ENCODE measurements around the gene MCM6.
"Not testable (repeated sequence)": the region's sequence is repeated elsewhere in the genome, so short reads cannot be mapped to it uniquely, and the experiment has no call there.

Gene MCM6

DNA sequence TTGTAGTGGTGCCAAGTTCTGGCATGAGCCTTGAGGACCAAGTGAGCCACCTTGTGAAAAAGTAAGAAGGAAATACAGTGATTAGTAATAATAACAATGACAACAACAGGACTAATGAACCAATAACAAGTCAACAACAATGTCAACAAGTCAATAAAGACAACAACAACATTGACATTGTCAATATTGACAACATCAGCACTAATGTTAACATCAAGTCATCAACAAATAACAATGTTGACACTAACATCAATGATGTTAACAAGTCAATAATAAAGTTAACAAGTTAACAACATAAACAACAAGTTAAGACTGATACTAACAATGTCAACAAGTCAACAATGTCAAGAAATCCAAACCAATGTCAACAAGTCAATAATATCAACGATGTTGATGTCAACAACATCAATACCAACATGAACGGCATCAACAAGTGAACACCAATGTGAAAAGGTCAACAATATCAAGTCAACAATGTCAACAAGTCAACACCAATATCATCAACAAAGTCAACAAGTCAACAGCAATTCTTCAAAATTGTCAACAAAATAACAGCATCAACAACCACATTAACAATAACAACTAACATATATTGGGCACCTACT, 63.2 kb downstream of the MCM6 start:
- H3K36me3 ChIP-seq (ENCODE audit: control insufficient read depth in 5 of 5, insufficient read depth in 5 of 5, low read length in 5 of 5) = no peaks in the 10 kb centered on the region
- H3K9ac ChIP-seq (ENCODE audit: low read length in 5 of 5) = no peak overlapping the region
- no peaks in the 10 kb centered on the region for H3K27me3 ChIP-seq (ENCODE audit: control insufficient read depth in 5 of 5, insufficient read depth in 4 of 5, low read length in 5 of 5)
- H3K9me3 ChIP-seq (ENCODE audit: control insufficient read depth in 5 of 5, low read length in 5 of 5) = peaks cover 0 to 3% (median 0%) of the 10 kb centered on the region in 5 donors
- H3K4me3 ChIP-seq (ENCODE audit: low read depth in 1 of 5, low read length in 5 of 5) = no peak overlapping the region
- no peak overlapping the region for H3K27ac ChIP-seq (ENCODE audit: low read depth, low read length)
- H3K4me1 ChIP-seq (ENCODE audit: control insufficient read depth in 5 of 5, insufficient read depth in 5 of 5, low read length in 5 of 5) = no peaks in the 10 kb centered on the region

DNA sequence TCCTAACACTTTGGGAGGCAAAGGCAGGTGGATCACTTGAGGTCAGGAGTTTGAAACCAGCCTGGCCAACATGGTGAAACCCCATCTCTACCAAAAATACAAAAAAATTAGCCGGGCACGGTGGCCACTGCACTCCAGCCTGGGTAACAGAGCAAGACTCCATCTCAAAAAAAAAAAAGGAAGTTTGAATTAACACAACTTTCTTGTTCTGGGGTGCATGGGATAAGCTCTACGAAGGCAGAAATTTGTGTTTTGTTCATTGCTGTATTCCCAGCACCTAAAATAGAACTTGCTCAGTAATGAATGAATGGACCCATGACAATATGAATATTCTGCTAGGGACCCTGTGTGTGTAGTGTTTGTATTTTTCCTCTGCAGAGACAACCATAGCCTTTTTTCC, 68.4 kb downstream of the MCM6 start:
- H3K27ac ChIP-seq (ENCODE audit: low read depth, low read length); H3K4me1 ChIP-seq (ENCODE audit: control insufficient read depth in 5 of 5, insufficient read depth in 5 of 5, low read length in 5 of 5); H3K4me3 ChIP-seq (ENCODE audit: low read depth in 1 of 5, low read length in 5 of 5); H3K27me3 ChIP-seq (ENCODE audit: control insufficient read depth in 5 of 5, insufficient read depth in 4 of 5, low read length in 5 of 5); H3K36me3 ChIP-seq (ENCODE audit: control insufficient read depth in 5 of 5, insufficient read depth in 5 of 5, low read length in 5 of 5); H3K9me3 ChIP-seq (ENCODE audit: control insufficient read depth in 5 of 5, low read length in 5 of 5); H3K9ac ChIP-seq (ENCODE audit: low read length in 5 of 5): not testable (repeated sequence)

DNA sequence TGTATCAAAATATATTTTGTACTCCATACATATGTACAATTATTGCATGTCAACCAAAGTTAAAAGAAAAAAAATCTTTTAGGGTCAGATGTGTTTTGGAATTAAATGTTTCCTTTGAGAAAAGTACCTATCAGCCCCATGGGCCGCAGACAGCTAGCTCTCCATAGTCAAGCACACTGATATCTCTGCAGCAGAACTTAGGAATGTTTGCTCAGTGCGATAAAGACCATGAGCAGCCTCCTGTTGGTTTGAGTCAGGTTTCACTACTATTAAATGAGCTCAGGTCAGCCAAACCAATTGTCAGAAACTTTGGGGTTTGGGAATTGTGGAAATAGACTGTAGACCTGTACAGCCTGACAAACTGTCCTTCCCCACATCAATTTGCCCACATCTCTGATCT, 73.0 kb downstream of the MCM6 start:
- Histone ChIP-seq H3K4me3 (ENCODE audit: low read depth in 1 of 5, low read length in 5 of 5) (no peak overlapping the region), H3K4me1 (ENCODE audit: control insufficient read depth in 5 of 5, insufficient read depth in 5 of 5, low read length in 5 of 5) (peaks cover 0 to 4% (median 0%) of the 10 kb centered on the region in 5 donors), H3K27me3 (ENCODE audit: control insufficient read depth in 5 of 5, insufficient read depth in 4 of 5, low read length in 5 of 5) (no peaks in the 10 kb centered on the region), H3K9me3 (ENCODE audit: control insufficient read depth in 5 of 5, low read length in 5 of 5) (peaks cover 0 to 13% (median 4%) of the 10 kb centered on the region in 5 donors), H3K9ac (ENCODE audit: low read length in 5 of 5) (no peak overlapping the region), H3K27ac (ENCODE audit: low read depth, low read length) (no peak overlapping the region), H3K36me3 (ENCODE audit: control insufficient read depth in 5 of 5, insufficient read depth in 5 of 5, low read length in 5 of 5) (no peaks in the 10 kb centered on the region)

DNA sequence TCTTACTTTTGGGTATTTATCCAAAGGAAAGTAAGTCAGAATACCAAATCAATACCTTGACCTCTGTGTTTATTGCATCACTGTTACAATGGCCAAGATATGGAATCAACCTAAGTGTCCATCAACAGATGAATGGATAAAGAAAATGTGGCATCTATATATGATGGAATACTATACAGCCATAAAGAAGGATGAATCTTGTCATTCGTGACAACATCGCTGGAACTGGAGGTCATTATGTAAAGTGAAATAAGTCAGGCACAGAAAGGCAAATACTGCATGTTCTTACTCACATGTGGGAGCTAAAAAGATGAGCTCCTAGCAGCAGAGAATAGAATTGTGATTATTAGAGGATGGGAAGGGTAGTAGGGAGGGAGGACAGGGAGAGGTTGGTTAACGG, 73.9 kb downstream of the MCM6 start:
- peaks cover 0 to 13% (median 4%) of the 10 kb centered on the region in 5 donors for H3K9me3 ChIP-seq (ENCODE audit: control insufficient read depth in 5 of 5, low read length in 5 of 5)
- H3K27me3 ChIP-seq (ENCODE audit: control insufficient read depth in 5 of 5, insufficient read depth in 4 of 5, low read length in 5 of 5) = no peaks in the 10 kb centered on the region

DNA sequence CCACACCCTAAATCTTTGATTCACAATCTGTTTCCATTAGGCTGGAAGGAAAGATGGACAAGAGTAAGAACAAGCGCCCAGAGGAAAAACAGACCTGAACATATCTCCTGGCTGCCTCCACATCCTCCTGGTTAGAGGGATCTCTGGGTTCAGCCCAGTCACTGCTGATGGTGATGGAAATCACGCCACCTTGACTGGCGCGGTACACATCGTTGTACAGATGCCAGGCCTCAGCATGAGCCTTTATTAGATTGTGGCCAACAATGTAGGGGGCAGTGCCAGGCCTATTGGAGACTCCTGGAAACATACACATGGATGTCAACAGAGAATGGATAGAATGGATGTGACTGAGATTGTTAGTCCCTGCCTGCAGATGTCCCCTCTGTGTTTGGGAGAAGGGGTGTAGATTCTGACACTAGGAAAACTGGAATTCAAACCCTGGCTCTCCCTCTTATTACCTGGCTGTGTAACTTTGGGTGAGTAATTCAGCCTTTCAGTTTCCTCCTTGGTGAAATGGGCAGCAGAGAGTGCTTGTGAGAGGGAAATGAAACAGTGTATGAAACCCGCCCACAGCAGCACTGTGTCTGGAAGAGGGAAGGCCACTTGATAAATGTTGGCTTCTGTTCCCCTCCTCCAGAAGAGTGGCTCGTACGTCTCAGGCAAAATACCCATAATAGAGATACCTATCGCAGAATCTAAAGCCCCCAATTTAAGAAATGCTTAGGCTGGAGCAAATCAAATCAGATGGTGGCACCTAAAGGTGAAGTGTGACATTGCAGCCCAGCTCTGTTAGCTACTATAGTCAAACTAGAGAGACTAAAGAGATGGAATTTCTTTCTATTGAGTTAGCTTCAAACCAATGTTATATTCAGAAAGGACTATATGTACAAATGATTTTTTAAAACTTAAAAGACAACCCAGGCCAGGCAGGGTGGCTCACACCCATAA, 75.5 kb downstream of the MCM6 start:
- H3K9me3 ChIP-seq (ENCODE audit: control insufficient read depth in 5 of 5, low read length in 5 of 5) = peaks cover 0 to 13% (median 4%) of the 10 kb centered on the region in 5 donors
- H3K4me1 ChIP-seq (ENCODE audit: control insufficient read depth in 5 of 5, insufficient read depth in 5 of 5, low read length in 5 of 5) = peaks cover 0 to 7% (median 5%) of the 10 kb centered on the region in 5 donors
- no peak overlapping the region for H3K27ac ChIP-seq (ENCODE audit: low read depth, low read length)
- H3K9ac ChIP-seq (ENCODE audit: low read length in 5 of 5) = no peak overlapping the region
- H3K4me3 ChIP-seq (ENCODE audit: low read depth in 1 of 5, low read length in 5 of 5) = no peak overlapping the region
- no peaks in the 10 kb centered on the region for H3K27me3 ChIP-seq (ENCODE audit: control insufficient read depth in 5 of 5, insufficient read depth in 4 of 5, low read length in 5 of 5)
- no peaks in the 10 kb centered on the region for H3K36me3 ChIP-seq (ENCODE audit: control insufficient read depth in 5 of 5, insufficient read depth in 5 of 5, low read length in 5 of 5)

More for the DNA sequence above, 73.9 kb downstream of the MCM6 start:
- H3K9ac ChIP-seq (ENCODE audit: low read length in 5 of 5) = no peak overlapping the region
- peaks cover 0 to 7% (median 3%) of the 10 kb centered on the region in 5 donors for H3K4me1 ChIP-seq (ENCODE audit: control insufficient read depth in 5 of 5, insufficient read depth in 5 of 5, low read length in 5 of 5)
- no peak overlapping the region for H3K27ac ChIP-seq (ENCODE audit: low read depth, low read length)
- no peak overlapping the region for H3K4me3 ChIP-seq (ENCODE audit: low read depth in 1 of 5, low read length in 5 of 5)
- H3K36me3 ChIP-seq (ENCODE audit: control insufficient read depth in 5 of 5, insufficient read depth in 5 of 5, low read length in 5 of 5) = no peaks in the 10 kb centered on the region

DNA sequence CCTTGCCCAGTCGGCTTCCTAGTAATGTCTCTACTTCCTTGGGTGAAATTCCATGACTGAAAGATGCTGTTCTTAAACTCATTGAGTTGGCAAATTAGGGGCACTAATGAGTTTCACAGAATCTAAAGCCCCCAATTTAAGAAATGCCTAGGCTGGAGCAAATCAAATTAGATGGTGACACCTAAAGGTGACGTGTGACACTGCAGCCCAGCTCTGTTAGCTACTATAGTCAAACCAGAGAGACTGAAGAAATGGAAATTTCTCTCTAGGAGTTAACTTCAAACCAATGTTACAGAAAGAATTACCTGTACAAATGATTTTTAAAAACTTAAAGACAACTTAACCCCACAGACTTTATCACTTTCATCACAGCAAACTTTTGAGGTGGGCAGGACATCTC, 76.5 kb downstream of the MCM6 start:
- Histone ChIP-seq H3K36me3 (ENCODE audit: control insufficient read depth in 5 of 5, insufficient read depth in 5 of 5, low read length in 5 of 5) (no peaks in the 10 kb centered on the region), H3K27me3 (ENCODE audit: control insufficient read depth in 5 of 5, insufficient read depth in 4 of 5, low read length in 5 of 5) (no peaks in the 10 kb centered on the region), H3K9ac (ENCODE audit: low read length in 5 of 5) (no peak overlapping the region), H3K27ac (ENCODE audit: low read depth, low read length) (no peak overlapping the region), H3K4me1 (ENCODE audit: control insufficient read depth in 5 of 5, insufficient read depth in 5 of 5, low read length in 5 of 5) (peaks cover 0 to 7% (median 6%) of the 10 kb centered on the region in 5 donors), H3K4me3 (ENCODE audit: low read depth in 1 of 5, low read length in 5 of 5) (no peak overlapping the region), H3K9me3 (ENCODE audit: control insufficient read depth in 5 of 5, low read length in 5 of 5) (peaks cover 0 to 13% (median 4%) of the 10 kb centered on the region in 5 donors)

DNA sequence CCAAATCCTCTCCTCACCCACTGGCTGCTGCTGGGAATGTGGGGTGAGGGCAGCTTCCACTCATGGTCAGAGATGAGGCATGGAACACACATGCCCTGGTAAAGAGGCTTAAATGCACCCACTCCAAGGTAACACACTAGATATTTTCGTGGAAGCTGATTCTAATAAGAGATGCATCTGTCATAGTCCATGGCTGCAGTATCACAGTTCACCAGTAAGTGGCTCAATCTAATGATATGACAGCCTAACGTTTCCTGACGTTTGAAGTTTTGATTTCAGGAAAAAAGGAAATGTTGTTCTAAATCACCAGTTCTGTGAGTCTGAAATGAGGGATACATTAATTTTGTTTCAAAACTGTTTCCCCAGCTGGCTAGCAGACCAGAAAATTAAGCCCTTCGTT, 77.5 kb downstream of the MCM6 start:
- Histone ChIP-seq H3K36me3 (ENCODE audit: control insufficient read depth in 5 of 5, insufficient read depth in 5 of 5, low read length in 5 of 5) (no peaks in the 10 kb centered on the region), H3K27me3 (ENCODE audit: control insufficient read depth in 5 of 5, insufficient read depth in 4 of 5, low read length in 5 of 5) (no peaks in the 10 kb centered on the region), H3K4me3 (ENCODE audit: low read depth in 1 of 5, low read length in 5 of 5) (no peak overlapping the region)

DNA sequence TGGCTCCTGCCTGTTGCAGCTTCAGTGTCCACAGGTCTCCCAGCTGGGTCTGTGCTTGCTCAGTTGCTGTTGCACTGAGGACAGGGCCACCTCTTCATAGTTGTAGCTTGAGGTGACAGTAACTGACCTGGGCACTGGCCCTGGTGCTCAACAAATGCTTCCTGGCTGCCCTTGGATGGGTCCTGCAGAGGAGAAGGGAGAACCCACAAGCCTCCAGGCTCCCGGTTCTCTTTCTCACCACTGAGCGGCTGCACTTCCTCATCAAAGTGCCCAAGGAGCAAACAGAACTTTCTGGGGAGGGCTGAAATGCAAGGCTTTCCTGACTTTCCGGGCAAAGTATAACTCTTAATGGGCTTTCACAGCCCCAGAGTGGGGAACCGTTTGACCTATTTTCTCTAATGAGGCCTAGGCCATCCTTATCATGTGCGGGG, 78.0 kb downstream of the MCM6 start:
- Histone ChIP-seq H3K4me1 (ENCODE audit: control insufficient read depth in 5 of 5, insufficient read depth in 5 of 5, low read length in 5 of 5) (peaks cover 0 to 11% (median 7%) of the 10 kb centered on the region in 5 donors), H3K36me3 (ENCODE audit: control insufficient read depth in 5 of 5, insufficient read depth in 5 of 5, low read length in 5 of 5) (no peaks in the 10 kb centered on the region), H3K27ac (ENCODE audit: low read depth, low read length) (no peak overlapping the region), H3K9ac (ENCODE audit: low read length in 5 of 5) (no peak overlapping the region), H3K27me3 (ENCODE audit: control insufficient read depth in 5 of 5, insufficient read depth in 4 of 5, low read length in 5 of 5) (no peaks in the 10 kb centered on the region), H3K9me3 (ENCODE audit: control insufficient read depth in 5 of 5, low read length in 5 of 5) (peaks cover 0 to 13% (median 4%) of the 10 kb centered on the region in 5 donors), H3K4me3 (ENCODE audit: low read depth in 1 of 5, low read length in 5 of 5) (no peak overlapping the region)

More for the DNA sequence above, 77.5 kb downstream of the MCM6 start:
- Histone ChIP-seq H3K27ac (ENCODE audit: low read depth, low read length) (no peak overlapping the region), H3K9me3 (ENCODE audit: control insufficient read depth in 5 of 5, low read length in 5 of 5) (peaks cover 0 to 13% (median 4%) of the 10 kb centered on the region in 5 donors), H3K9ac (ENCODE audit: low read length in 5 of 5) (no peak overlapping the region), H3K4me1 (ENCODE audit: control insufficient read depth in 5 of 5, insufficient read depth in 5 of 5, low read length in 5 of 5) (peaks cover 0 to 11% (median 7%) of the 10 kb centered on the region in 5 donors)

DNA sequence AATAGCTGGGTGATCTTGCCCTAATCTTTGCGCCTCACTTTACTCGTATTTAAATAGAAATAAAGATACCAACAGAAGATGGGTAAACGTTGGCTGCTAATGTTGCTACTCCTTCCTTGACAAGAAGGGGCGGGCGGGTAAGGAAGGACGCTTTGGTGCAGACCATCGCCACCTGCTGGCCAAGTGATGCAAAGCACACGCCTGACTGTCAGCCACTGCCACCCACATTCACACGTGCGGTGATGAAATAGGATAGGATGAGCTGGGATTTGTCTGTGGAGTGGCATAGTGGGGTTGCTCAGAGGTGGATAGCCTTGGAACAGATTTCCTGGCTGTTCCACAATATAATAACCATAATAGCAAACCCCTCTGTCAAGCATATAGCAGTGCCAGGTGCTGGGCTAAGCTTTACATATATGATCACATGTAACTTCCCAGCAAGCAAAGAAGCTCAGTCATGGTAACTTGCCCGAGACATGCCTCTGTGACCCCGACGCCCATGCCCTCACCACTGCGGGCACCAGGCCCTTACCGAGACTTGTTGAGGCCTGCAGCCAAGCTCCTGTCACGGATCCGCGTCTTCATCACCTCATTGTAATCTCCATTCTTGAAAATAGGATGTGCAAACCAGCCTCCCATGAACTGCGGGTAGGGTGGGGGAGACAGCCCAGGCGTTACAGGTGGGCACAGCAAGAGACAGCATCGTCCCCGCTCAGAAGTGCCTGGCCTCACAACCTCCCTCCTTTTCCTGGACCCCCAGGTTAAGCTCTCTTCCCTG, 78.6 kb downstream of the MCM6 start:
- Histone ChIP-seq H3K27me3 (ENCODE audit: control insufficient read depth in 5 of 5, insufficient read depth in 4 of 5, low read length in 5 of 5) (no peaks in the 10 kb centered on the region), H3K4me1 (ENCODE audit: control insufficient read depth in 5 of 5, insufficient read depth in 5 of 5, low read length in 5 of 5) (peaks cover 0 to 11% (median 7%) of the 10 kb centered on the region in 5 donors), H3K27ac (ENCODE audit: low read depth, low read length) (no peak overlapping the region), H3K9me3 (ENCODE audit: control insufficient read depth in 5 of 5, low read length in 5 of 5) (peaks cover 0 to 13% (median 4%) of the 10 kb centered on the region in 5 donors), H3K4me3 (ENCODE audit: low read depth in 1 of 5, low read length in 5 of 5) (no peak overlapping the region), H3K9ac (ENCODE audit: low read length in 5 of 5) (no peak overlapping the region), H3K36me3 (ENCODE audit: control insufficient read depth in 5 of 5, insufficient read depth in 5 of 5, low read length in 5 of 5) (no peaks in the 10 kb centered on the region)

Data from subcutaneous abdominal adipose tissue (tissue), 5 donors.